ENCODE results near the gene IKZF3. TPM values are rescaled to one million over a fixed set of nuclear protein-coding genes. Genes with fewer than 3 reads are reported as not detected.

IKZF3 gene
- total RNA-seq, 1 experiment from 2014 or later: 0.22 TPM

- H2BK12ac ChIP-seq (ENCODE audit: insufficient read length, low read depth, low read length): no peak overlapping the region
- H2BK20ac ChIP-seq (ENCODE audit: low read depth, low read length, poor library complexity, severe bottlenecking): no peak overlapping the region
- Mint-ChIP-seq H3K9me3 (no peaks in the 10 kb centered on the region; a peak in 1 of 5 replicates), H3K36me3 (ENCODE audit: insufficient read depth in 1 of 3, low read depth in 3 of 3) (peaks cover 3 to 18% (median 16%) of the 10 kb centered on the region in 3 experiments; a peak in 4 of 7 replicates), H3K27ac (peak overlapping the region in 1 of 3 experiments; percentile 61; a peak in 2 of 7 replicates), H3K4me1 (peaks cover 37 to 42% of the 10 kb centered on the region in 2 experiments), H3K4me3 (no peak overlapping the region), H3K27me3 (ENCODE audit: low read depth) (peaks cover 7% of the 10 kb centered on the region)
- no peak overlapping the region for H2BK15ac ChIP-seq (ENCODE audit: low read depth, low read length)
- no peak overlapping the region for H3K18ac ChIP-seq (ENCODE audit: insufficient read length, low read depth, low read length)
- no peak overlapping the region for H4K8ac ChIP-seq (replicated peaks; ENCODE audit: insufficient read length, low read depth, low read length)
- no CpG with 5 or more reads among the region's 5 CpGs for WGBS (ENCODE audit: extremely low coverage, insufficient read length, low lambda C conversion rate)
- no peak overlapping the region for H2AFZ ChIP-seq (ENCODE audit: low read length)
- H2BK5ac ChIP-seq (ENCODE audit: insufficient read length, low read length): no peak overlapping the region
- no peak overlapping the region for H4K91ac ChIP-seq (ENCODE audit: insufficient read length, low read depth, low read length)
- H3K79me2 ChIP-seq (ENCODE audit: insufficient read depth, low read length): no peaks in the 10 kb centered on the region
- no peak overlapping the region for H2AK5ac ChIP-seq (ENCODE audit: insufficient read length, low read length)
- DNase-seq: peak; percentile 37
- no peak overlapping the region for H3K4ac ChIP-seq (ENCODE audit: low read depth, low read length)
- H4K5ac ChIP-seq (ENCODE audit: insufficient read length, low read depth, low read length): no peak overlapping the region
- H3K4me1 ChIP-seq (ENCODE audit: insufficient read depth, low read length): peaks cover 2% of the 10 kb centered on the region; the same call in 1 of the 2 replicates
- peaks cover 2% of the 10 kb centered on the region for H4K20me1 ChIP-seq (ENCODE audit: control insufficient read depth, insufficient read depth, insufficient read length)
- no peak overlapping the region for H3K56ac ChIP-seq (ENCODE audit: insufficient read length, low read depth, low read length)
- TF ChIP-seq CTCF (conservative IDR thresholded peaks at IDR 0.05): no peak
- no peak overlapping the region for H3K14ac ChIP-seq (ENCODE audit: insufficient read depth, low read length)
- H3K23ac ChIP-seq (ENCODE audit: insufficient read length, low read depth, low read length): no peak overlapping the region
- no peak overlapping the region for H3K27ac ChIP-seq (ENCODE audit: insufficient read length, low read depth, low read length)
- H2BK120ac ChIP-seq (ENCODE audit: low read depth, low read length, poor library complexity, severe bottlenecking): no peak overlapping the region
- H3K9ac ChIP-seq (ENCODE audit: extremely low read depth, insufficient read length, low read length): no peak overlapping the region
- H3K4me2 ChIP-seq (ENCODE audit: insufficient read depth, insufficient read length, low read length): no peak overlapping the region
- peaks cover 3% of the 10 kb centered on the region for H3K23me2 ChIP-seq (ENCODE audit: insufficient read length, low read depth, low read length, poor library complexity, severe bottlenecking)
- H3T11ph ChIP-seq (ENCODE audit: low read length): no peak overlapping the region
- H3K79me1 ChIP-seq (ENCODE audit: insufficient read depth, low read depth, low read length, poor library complexity, severe bottlenecking): no peaks in the 10 kb centered on the region
- no peaks in the 10 kb centered on the region for H3K27me3 ChIP-seq (ENCODE audit: insufficient read depth, low read length)
- H3K9me3 ChIP-seq (ENCODE audit: control insufficient read depth, low read depth, low read length): no peaks in the 10 kb centered on the region
Measured at GRCh38 chr17:39751016-39751543, 113.0 kb downstream of the IKZF3 start.

All from H9 (cell line).